Kidney (tissue), 14 donors: ENCODE measurements around the gene MLXIPL. TPM values are rescaled to one million over a fixed set of nuclear protein-coding genes. Genes with fewer than 3 reads are reported as not detected.
"Not testable (repeated sequence)": the region's sequence is repeated elsewhere in the genome, so short reads cannot be mapped to it uniquely, and the experiment has no call there.

Experiments
- DNase-seq, 5 donors: peaks; one replicate each; pipeline ENCODE4 v3.0.0-alpha.2; 2013 to 2020
- FAIRE-seq: peaks from 2 replicates; lab custom pipeline; 2012; peaks lifted over from hg19 to GRCh38; lab: Jason Lieb, UNC
- H3K27ac ChIP-seq, 2 donors: one replicate each; pipeline ENCODE4 v1.7.0; 2013; ENCODE audit warnings: low read depth in 2 of 2, low read length in 2 of 2, inconsistent platforms in 1 of 2
- H3K27me3 ChIP-seq: one replicate; pipeline ENCODE4 v1.7.1; 2013; ENCODE audit warnings: low read length, inconsistent platforms; ENCODE audit not compliant: control insufficient read depth, insufficient read depth
- H3K36me3 ChIP-seq, 3 donors: one replicate each; pipeline versions ENCODE4 v1.7.0 to v1.7.1; 2013; ENCODE audit warnings: low read length in 3 of 3, control low read depth in 1 of 3, inconsistent platforms in 1 of 3; ENCODE audit not compliant: insufficient read depth in 3 of 3, control insufficient read depth in 2 of 3
- H3K4me1 ChIP-seq, 3 donors: one replicate each; pipeline versions ENCODE4 v1.7.0 to v1.7.1; 2013; ENCODE audit warnings: low read length in 3 of 3, inconsistent platforms in 1 of 3, low read depth in 1 of 3; ENCODE audit not compliant: control insufficient read depth in 2 of 3, insufficient read depth in 2 of 3
- H3K4me3 ChIP-seq, 3 donors: one replicate each; pipeline versions ENCODE4 v1.7.0 to v1.8.1; 2013; ENCODE audit warnings: low read length in 3 of 3, control low read depth in 1 of 3, inconsistent platforms in 1 of 3
- H3K9ac ChIP-seq, 3 donors: one replicate each; pipeline versions ENCODE4 v1.7.0 to v1.7.1; 2013; ENCODE audit warnings: low read length in 3 of 3, control low read depth in 1 of 3, inconsistent platforms in 1 of 3
- H3K9me3 ChIP-seq, 3 donors: one replicate each; pipeline versions ENCODE4 v1.7.0 to v1.7.1; 2013; ENCODE audit warnings: low read length in 3 of 3, control low read depth in 1 of 3, inconsistent platforms in 1 of 3; ENCODE audit not compliant: control insufficient read depth in 2 of 3, insufficient read depth in 1 of 3
- intact Hi-C: fragments of 100-400 bp; cut with DNase I; formaldehyde crosslinking; loops from one replicate; pipeline ENCODE4 v1.11.1; 2022
- polyA plus RNA-seq: library from polyadenylated mRNA; stranded (reverse); fragments of 350-450 nt; fragmentation: Illumina TruSeq; extraction: RNeasy Lipid Tissue Mini Kit (QIAGEN cat#74804); gene quantifications from one replicate; pipeline ENCODE4 v1.2.3, GENCODE V29; 2014; ENCODE audit warnings: low read depth, low replicate concordance; ENCODE audit not compliant: insufficient read depth
- total RNA-seq: library from RNA; stranded (reverse); fragmentation: NEBNext Ultra II Directional; extraction: Animal tissue kit (Norgen Biotek cat#: 25700); gene quantifications from one replicate; pipeline ENCODE4 v1.2.1, GENCODE V29; 2021
- TF ChIP-seq, protein P1 (sequence below): IDR thresholded peaks from 3 replicates; pipeline ENCODE4 v1.5.1; 2012; ENCODE audit warnings: mild to moderate bottlenecking, moderate library complexity, borderline replicate concordance; ENCODE audit not compliant: insufficient read depth; ENCODE audit errors: extremely low read depth
- donor health status: control.
- donor health status: control.
- donor health status: control.
- donor health status: control.
- donor health status: control.
- donor health status: DM: yes; HTN: yes; CAD: no.
- donor health status: Normal renal cell carcinoma (clear cell type).

MLXIPL gene
- total and polyA plus RNA-seq, 2 donors from 2014 or later, result 26.2 to 27.9 TPM

DNA sequence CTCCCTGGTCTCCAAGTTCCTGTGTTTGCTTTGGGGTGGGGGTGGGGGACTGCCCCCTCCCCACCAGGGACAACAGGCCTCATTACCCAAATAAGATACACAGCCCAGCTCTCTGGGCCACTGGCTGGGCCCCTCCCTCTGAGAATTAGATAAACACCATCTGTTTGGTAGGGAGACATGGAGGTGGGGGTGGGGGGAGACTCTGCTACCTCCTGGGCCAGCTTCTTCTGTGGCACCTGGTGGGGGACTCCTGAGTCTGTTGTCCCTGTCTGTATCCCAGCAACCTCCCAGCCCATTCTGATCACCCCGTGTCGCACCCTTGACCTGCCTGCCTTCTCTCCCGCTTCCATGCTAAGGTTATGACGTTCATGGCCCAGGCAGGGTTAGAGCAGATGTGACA, 5.8 kb downstream of the MLXIPL start:
- Histone ChIP-seq H3K4me3 (no peak overlapping the region), H3K4me1 (peaks cover 0 to 3% (median 0%) of the 10 kb centered on the region in 3 donors), H3K27ac (no peak overlapping the region), H3K27me3 (peaks cover 2% of the 10 kb centered on the region), H3K36me3 (no peaks in the 10 kb centered on the region), H3K9ac (no peak overlapping the region), H3K9me3 (no peaks in the 10 kb centered on the region)
- FAIRE-seq, result no peak
- intact Hi-C loops, result no loop called here
- DNase-seq, result no peak
- TF ChIP-seq, protein P1, sequence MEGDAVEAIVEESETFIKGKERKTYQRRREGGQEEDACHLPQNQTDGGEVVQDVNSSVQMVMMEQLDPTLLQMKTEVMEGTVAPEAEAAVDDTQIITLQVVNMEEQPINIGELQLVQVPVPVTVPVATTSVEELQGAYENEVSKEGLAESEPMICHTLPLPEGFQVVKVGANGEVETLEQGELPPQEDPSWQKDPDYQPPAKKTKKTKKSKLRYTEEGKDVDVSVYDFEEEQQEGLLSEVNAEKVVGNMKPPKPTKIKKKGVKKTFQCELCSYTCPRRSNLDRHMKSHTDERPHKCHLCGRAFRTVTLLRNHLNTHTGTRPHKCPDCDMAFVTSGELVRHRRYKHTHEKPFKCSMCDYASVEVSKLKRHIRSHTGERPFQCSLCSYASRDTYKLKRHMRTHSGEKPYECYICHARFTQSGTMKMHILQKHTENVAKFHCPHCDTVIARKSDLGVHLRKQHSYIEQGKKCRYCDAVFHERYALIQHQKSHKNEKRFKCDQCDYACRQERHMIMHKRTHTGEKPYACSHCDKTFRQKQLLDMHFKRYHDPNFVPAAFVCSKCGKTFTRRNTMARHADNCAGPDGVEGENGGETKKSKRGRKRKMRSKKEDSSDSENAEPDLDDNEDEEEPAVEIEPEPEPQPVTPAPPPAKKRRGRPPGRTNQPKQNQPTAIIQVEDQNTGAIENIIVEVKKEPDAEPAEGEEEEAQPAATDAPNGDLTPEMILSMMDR, result no peak

DNA sequence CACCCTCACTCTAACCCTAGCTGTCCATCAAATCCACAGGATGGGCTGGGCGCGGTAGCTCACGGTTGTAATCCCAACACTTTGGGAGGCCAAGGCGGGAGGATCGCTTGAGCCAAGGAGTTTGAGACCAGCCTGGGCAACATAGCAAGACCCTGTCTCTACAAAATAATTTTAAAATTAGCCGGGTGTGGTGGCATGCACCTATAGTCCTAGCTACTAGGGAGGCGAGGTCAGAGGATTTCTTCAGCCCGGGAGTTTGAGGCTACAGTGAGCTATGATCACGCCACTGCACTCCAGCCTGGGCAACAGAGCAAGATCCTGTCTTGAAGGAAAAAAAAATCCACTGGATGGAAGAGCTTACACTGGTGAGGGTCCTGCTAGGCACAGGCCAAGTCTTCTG, 6.8 kb downstream of the MLXIPL start:
- H3K27me3 ChIP-seq, H3K4me1 ChIP-seq, FAIRE-seq, H3K36me3 ChIP-seq, H3K27ac ChIP-seq, intact Hi-C loops, DNase-seq, H3K9me3 ChIP-seq, H3K9ac ChIP-seq, H3K4me3 ChIP-seq: not testable (repeated sequence)

DNA sequence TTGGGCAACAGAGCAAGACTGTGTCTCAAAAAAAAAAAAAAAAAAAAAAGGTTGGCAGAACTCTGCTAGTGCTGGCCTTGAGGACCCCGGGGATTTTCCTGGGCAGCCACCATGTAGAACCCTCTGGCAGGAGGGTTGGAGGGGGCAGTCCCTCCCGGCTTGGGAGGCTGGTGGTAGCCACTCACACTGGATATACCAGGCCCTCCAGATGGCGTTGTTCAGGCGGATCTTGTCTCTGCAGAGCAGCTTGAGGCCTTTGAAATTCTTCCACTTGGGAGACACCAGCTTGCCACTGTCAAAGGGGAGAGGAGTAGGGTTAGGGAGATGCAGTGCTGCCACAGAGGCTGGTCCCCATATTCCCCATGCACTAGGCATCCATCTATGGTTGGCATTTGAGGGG, 8.4 kb downstream of the MLXIPL start:
- FAIRE-seq (no peak), DNase-seq (no peak)
- intact Hi-C loops, result no loop called here
- H3K27ac ChIP-seq, result no peak overlapping the region
- no peak overlapping the region for H3K9ac ChIP-seq
- no peak overlapping the region for H3K4me3 ChIP-seq
- TF ChIP-seq, protein P1, result no peak
- H3K4me1 ChIP-seq, result no peaks in the 10 kb centered on the region
- H3K9me3 ChIP-seq, result no peaks in the 10 kb centered on the region
- no peaks in the 10 kb centered on the region for H3K36me3 ChIP-seq
- no peaks in the 10 kb centered on the region for H3K27me3 ChIP-seq

DNA sequence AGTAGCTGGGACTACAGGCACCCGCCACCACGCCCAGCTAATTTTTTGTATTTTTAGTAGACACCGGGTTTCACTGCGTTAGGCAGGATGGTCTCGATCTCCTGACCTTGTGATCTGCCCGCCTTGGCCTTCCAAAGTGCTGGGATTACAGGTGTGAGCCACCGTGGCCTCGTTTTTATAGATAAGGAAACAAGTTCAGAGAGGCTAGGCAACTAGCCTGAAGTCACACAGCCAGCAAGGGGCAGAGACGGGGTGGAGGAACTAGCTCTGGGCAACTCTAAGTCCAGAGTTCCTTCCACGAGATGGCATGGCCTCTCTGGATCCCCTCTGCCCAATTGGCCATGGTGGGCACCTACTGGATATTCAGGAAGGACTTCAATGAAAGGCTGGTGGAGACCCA, 9.4 kb downstream of the MLXIPL start:
- H3K9ac ChIP-seq, H3K36me3 ChIP-seq, FAIRE-seq, DNase-seq, H3K27ac ChIP-seq, H3K4me3 ChIP-seq, H3K9me3 ChIP-seq, intact Hi-C loops, H3K4me1 ChIP-seq, H3K27me3 ChIP-seq: not testable (repeated sequence)
